ENCODE measurements around the gene LCOR.
"Not testable (repeated sequence)": the region's sequence is repeated elsewhere in the genome, so short reads cannot be mapped to it uniquely, and the experiment has no call there.

LCOR gene

DNA sequence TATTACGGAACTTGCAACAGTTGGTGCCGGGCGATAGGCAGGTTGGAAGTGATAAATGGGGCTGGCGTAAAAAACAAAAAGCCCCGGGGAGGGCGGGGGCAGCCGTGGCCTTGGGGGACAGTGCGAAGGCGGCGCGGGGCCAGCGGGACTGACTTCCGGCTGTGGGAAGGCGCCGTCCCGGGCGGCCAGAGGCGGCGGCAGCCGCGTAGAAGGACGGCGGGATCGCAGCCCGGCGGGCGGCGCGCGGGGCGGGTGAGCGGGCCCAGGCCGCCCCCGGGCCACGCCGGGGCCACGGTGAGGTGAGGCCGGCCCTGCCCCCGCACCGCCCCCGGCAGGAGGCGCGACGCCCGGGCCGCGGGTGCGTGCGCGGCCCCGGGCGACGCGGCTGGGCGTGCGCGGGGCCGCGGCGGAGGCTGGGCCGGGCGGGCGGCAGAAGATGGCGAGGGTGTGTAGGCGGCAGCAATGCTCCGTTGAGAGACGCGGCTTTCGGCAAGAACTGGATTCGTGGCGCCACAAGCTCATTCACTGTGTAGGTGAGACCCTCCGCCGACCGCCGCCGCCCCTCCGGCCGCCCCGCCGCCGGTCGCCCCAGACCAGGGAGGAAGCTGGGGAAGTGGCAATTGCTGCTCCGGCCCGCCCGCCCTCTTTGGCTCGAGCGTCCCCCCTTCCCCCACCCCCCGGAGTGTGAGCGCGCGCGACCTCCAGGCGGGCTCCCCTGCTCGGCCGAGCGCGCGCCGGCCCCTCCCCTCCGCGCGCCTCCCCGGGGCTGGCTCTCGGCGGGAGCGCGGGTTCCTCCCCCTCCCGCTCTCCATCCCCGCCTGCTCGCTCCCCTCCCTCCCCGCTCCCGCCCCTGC is at the start of gene LCOR:
Gene LCOR (plus strand): TSS at position 432 of the 854 bp plus-strand sequence. CDS start 116,760 bp downstream, outside the sequence.
- H3K4me1 ChIP-seq (ENCODE audit: control insufficient read depth, insufficient read depth, low read length), result peaks cover 29% of the 10 kb centered on the region
- peak within 1 kb of the TSS; percentile 92 for H3K4me3 ChIP-seq (ENCODE audit: low read length)
- peak; percentile 96 for DNase-seq (ENCODE audit: low read depth)

DNA sequence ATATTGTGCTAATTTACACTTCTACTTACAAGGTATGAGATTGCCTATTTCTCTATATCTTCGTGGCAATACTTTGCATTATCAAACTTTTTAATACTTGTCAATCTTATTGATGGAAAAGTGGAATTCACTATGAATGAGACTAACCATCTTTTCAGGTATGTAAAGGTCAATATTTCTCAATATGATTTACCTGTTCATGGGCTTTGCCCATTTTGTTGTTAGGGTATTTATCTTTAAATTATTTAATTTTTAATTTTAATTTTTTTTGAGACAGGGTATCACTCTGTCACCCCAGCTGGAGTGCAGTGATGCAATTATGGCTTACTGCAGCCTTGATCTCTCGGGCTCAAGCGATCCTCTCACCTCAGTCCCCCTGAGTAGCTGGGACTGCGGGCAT is 47.8 kb upstream of the LCOR start:
- Histone ChIP-seq H3K9me3 (ENCODE audit: control insufficient read depth, low read length) (peaks cover 4% of the 10 kb centered on the region), H3K27me3 (replicated peaks; ENCODE audit: control insufficient read depth, insufficient read depth, low read length) (peaks cover under 1% of the 10 kb centered on the region), H3K4me3 (ENCODE audit: low read length) (no peak overlapping the region), H3K9ac (ENCODE audit: low read length) (no peak overlapping the region), H3K36me3 (ENCODE audit: control insufficient read depth, insufficient read depth, low read length, severe bottlenecking) (no peaks in the 10 kb centered on the region), H3K4me1 (ENCODE audit: control insufficient read depth, insufficient read depth, low read length) (no peaks in the 10 kb centered on the region)
- no peak for DNase-seq (ENCODE audit: low read depth)

More for the DNA sequence above, at the start of gene LCOR:
- H3K9me3 ChIP-seq (ENCODE audit: control insufficient read depth, low read length), result no peaks in the 10 kb centered on the region
- H3K27me3 ChIP-seq (replicated peaks; ENCODE audit: control insufficient read depth, insufficient read depth, low read length), result no peaks in the 10 kb centered on the region
- H3K9ac ChIP-seq (ENCODE audit: low read length), result peak within 1 kb of the TSS; percentile 88
- no peaks in the 10 kb centered on the region for H3K36me3 ChIP-seq (ENCODE audit: control insufficient read depth, insufficient read depth, low read length, severe bottlenecking)

DNA sequence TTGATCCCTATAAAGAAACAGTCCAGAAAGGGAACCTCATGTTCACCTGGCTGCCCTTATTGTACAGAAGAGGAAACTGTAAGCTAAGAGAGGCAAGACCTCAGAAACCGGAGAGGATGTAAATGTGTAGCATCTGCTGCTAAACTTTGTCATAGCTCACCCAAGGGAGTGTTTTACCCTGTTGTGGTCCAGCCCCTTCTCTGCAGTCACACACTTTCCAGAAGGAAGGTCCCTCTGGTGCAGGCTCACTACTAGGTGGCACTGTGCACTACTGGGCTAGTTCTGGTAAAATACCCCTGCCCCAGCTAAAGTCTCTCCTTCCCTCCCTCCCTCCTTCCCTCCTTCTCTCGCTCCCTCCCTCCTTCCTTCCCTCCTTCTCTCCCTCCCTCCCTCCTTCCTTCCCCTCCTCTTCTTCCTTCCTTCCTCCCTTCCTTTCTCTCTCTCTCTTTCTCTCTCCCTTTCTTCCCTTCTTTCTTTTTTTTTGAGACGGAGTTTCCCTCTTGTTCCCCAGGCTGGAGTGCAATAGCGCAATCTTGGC is 42.5 kb upstream of the LCOR start:
- Histone ChIP-seq H3K9me3 (ENCODE audit: control insufficient read depth, low read length) (peaks cover 4% of the 10 kb centered on the region), H3K36me3 (ENCODE audit: control insufficient read depth, insufficient read depth, low read length, severe bottlenecking) (no peaks in the 10 kb centered on the region), H3K9ac (ENCODE audit: low read length) (no peak overlapping the region), H3K4me1 (ENCODE audit: control insufficient read depth, insufficient read depth, low read length) (peaks cover under 1% of the 10 kb centered on the region), H3K4me3 (ENCODE audit: low read length) (no peak overlapping the region), H3K27me3 (replicated peaks; ENCODE audit: control insufficient read depth, insufficient read depth, low read length) (peaks cover 9% of the 10 kb centered on the region)
- DNase-seq (ENCODE audit: low read depth), result no peak

DNA sequence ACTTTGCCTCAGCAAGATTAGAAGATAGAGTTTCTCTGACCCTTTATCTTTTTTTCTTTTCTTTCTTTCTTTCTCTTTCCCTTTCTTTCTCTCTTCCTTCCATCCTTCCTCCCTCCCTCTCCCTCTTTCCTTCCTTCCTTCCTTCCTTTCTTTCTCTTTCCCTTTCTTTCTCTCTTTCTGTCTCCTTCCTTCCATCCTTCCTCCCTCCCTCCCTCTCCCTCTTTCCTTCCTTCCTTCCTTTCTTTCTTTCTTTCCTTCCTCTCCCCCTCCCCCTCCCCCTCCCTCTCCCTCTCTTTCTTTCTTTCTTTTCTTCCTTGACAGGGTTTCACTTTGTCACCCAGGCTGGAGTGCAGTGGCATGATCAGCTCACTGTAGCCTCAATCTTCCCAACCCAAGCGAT is 40.2 kb upstream of the LCOR start:
- Histone ChIP-seq H3K36me3 (ENCODE audit: control insufficient read depth, insufficient read depth, low read length, severe bottlenecking) (no peaks in the 10 kb centered on the region), H3K9ac (ENCODE audit: low read length) (no peak overlapping the region), H3K4me3 (ENCODE audit: low read length) (no peak overlapping the region), H3K27me3 (replicated peaks; ENCODE audit: control insufficient read depth, insufficient read depth, low read length) (peaks cover 9% of the 10 kb centered on the region), H3K4me1 (ENCODE audit: control insufficient read depth, insufficient read depth, low read length) (peaks cover 7% of the 10 kb centered on the region), H3K9me3 (ENCODE audit: control insufficient read depth, low read length) (peaks cover 3% of the 10 kb centered on the region)
- DNase-seq (ENCODE audit: low read depth), result no peak

DNA sequence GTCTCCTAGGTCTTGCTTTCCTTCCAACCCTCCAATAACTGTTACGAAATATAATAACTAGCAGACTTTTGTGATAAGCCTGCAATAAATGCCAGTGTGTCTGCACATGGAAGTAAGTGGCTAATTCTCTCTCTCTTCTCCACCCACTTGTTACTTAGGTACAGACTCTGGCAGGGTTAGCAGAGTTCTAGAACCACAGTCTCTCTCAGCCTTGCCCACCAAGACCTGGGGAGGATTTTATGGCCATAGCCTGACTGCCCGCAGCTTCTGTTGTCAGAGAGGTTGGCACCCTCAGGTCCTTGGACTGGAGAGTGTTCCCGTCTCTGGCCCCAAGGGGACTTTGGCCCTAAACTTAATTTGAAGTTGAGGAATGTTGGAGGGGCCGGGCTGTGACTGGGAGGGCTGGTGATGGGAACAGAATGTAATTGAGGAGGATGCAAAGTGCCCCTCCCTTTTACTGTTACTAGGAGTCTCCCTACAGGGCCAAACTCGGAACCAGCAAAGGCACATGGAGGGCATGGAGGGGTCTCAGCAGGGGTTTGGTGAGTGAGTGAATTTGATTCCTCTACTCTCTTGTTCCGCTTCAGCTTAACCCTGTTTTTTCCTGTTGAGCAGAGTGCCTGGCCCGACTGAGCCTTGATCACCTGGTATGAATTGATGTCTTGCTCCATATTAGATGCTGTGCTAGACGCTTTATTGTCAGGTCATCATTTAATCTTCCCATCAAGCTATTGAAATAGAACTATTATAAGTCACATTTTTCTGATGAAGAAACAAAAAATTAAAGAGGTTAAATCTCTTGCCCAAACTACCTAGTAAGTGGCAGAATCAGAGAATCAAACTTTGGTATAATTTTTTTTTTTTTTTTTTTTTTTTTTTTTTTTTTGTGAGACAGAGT is 37.0 kb upstream of the LCOR start:
- DNase-seq (ENCODE audit: low read depth), result peak; percentile 41

DNA sequence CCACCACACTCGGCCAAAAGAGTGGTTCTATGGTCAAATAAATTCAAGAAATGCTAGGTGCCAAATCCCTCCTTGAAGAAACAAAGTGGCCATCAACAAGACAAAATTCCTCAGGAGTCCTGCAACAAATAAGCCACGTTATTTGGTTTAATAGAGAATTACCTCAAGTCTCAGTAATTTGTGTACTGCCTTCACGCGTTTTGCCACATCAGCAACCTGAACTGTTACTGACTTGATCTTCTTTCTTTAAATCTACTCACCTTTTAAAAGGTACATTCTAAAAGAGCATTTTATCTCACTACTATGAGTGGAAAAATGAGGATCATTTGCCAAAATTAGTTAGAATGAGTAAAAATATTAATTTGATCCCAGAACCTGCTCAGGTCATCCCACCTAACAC is 34.6 kb upstream of the LCOR start:
- H3K9ac ChIP-seq (ENCODE audit: low read length), result no peak overlapping the region
- H3K4me3 ChIP-seq (ENCODE audit: low read length), result no peak overlapping the region
- no peak for DNase-seq (ENCODE audit: low read depth)
- no peaks in the 10 kb centered on the region for H3K27me3 ChIP-seq (replicated peaks; ENCODE audit: control insufficient read depth, insufficient read depth, low read length)
- H3K4me1 ChIP-seq (ENCODE audit: control insufficient read depth, insufficient read depth, low read length), result peaks cover 7% of the 10 kb centered on the region
- H3K9me3 ChIP-seq (ENCODE audit: control insufficient read depth, low read length), result no peaks in the 10 kb centered on the region
- no peaks in the 10 kb centered on the region for H3K36me3 ChIP-seq (ENCODE audit: control insufficient read depth, insufficient read depth, low read length, severe bottlenecking)

More for the DNA sequence above, 37.0 kb upstream of the LCOR start:
- Histone ChIP-seq H3K4me3 (ENCODE audit: low read length) (no peak overlapping the region), H3K36me3 (ENCODE audit: control insufficient read depth, insufficient read depth, low read length, severe bottlenecking) (no peaks in the 10 kb centered on the region), H3K9me3 (ENCODE audit: control insufficient read depth, low read length) (no peaks in the 10 kb centered on the region), H3K4me1 (ENCODE audit: control insufficient read depth, insufficient read depth, low read length) (peaks cover 7% of the 10 kb centered on the region), H3K9ac (ENCODE audit: low read length) (no peak overlapping the region), H3K27me3 (replicated peaks; ENCODE audit: control insufficient read depth, insufficient read depth, low read length) (peaks cover 3% of the 10 kb centered on the region)

DNA sequence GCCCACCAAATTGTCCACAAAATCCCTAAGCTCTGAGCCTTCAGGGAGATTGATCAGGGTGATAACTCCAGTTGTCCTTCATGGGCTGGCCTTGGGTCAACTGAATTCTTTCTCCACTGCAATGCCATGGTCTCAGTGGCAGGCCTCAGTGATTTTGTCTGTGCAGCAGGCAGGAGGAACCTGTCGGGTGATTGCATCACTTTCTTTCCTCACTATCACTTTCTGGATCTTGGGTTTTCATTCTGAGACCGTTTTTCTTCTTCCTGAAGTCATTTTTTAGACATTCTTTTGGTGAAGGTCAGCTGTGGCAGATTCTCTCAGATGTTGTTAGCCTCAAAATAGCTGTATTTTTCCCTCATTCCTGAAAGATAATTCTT is 28.8 kb upstream of the LCOR start:
- Histone ChIP-seq H3K27me3 (replicated peaks; ENCODE audit: control insufficient read depth, insufficient read depth, low read length) (no peaks in the 10 kb centered on the region), H3K4me3 (ENCODE audit: low read length) (no peak overlapping the region), H3K4me1 (ENCODE audit: control insufficient read depth, insufficient read depth, low read length) (no peaks in the 10 kb centered on the region)

DNA sequence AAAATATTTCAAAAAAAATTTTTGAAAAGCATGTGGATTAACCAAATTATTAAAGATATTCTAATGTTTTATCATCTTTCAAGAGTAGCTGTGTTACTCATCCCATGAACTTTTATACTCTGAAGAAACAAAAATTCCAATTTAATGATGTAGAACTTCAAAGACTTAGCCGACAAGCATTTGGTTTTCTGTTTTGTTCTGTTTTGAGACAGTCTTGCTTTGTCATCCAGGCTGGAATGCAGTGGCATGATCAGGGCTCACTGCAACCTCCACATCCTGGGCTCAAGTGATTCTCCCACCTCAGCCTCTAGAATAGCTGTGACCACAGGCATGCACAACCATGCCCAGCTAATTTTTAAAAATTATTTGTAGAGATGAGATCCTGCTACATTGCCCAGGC is 17.8 kb upstream of the LCOR start:
- H3K4me3 ChIP-seq (ENCODE audit: low read length), result no peak overlapping the region
- DNase-seq (ENCODE audit: low read depth), result peak; percentile 56
- no peaks in the 10 kb centered on the region for H3K4me1 ChIP-seq (ENCODE audit: control insufficient read depth, insufficient read depth, low read length)
- H3K9ac ChIP-seq (ENCODE audit: low read length), result no peak overlapping the region
- H3K27me3 ChIP-seq (replicated peaks; ENCODE audit: control insufficient read depth, insufficient read depth, low read length), result no peaks in the 10 kb centered on the region
- no peaks in the 10 kb centered on the region for H3K36me3 ChIP-seq (ENCODE audit: control insufficient read depth, insufficient read depth, low read length, severe bottlenecking)
- no peaks in the 10 kb centered on the region for H3K9me3 ChIP-seq (ENCODE audit: control insufficient read depth, low read length)

More for the DNA sequence above, 28.8 kb upstream of the LCOR start:
- DNase-seq (ENCODE audit: low read depth), result no peak
- no peaks in the 10 kb centered on the region for H3K36me3 ChIP-seq (ENCODE audit: control insufficient read depth, insufficient read depth, low read length, severe bottlenecking)
- H3K9me3 ChIP-seq (ENCODE audit: control insufficient read depth, low read length), result peaks cover 7% of the 10 kb centered on the region
- H3K9ac ChIP-seq (ENCODE audit: low read length), result no peak overlapping the region

DNA sequence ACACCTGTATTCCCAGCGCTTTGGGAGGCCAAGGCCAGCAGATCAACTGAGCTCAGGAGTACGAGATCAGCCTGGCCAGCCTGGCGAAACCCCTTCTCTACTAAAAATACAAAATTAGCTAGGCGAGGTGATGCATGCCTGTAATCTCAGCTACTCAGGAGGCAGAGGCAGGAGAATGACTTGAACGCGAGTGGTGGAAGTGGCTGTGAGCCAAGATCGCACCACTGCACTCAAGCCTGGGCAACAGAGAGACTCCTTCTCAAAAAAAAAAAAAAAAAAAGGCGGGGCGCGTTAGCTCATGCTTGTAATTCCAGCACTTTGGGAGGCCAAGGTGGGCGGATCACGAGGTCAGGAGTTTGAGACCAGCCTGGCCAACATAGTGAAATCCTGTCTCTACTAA is 13.1 kb upstream of the LCOR start:
- H3K9ac ChIP-seq (ENCODE audit: low read length); H3K9me3 ChIP-seq (ENCODE audit: control insufficient read depth, low read length); H3K4me1 ChIP-seq (ENCODE audit: control insufficient read depth, insufficient read depth, low read length); H3K4me3 ChIP-seq (ENCODE audit: low read length); H3K27me3 ChIP-seq (replicated peaks; ENCODE audit: control insufficient read depth, insufficient read depth, low read length); H3K36me3 ChIP-seq (ENCODE audit: control insufficient read depth, insufficient read depth, low read length, severe bottlenecking); DNase-seq (ENCODE audit: low read depth): not testable (repeated sequence)

DNA sequence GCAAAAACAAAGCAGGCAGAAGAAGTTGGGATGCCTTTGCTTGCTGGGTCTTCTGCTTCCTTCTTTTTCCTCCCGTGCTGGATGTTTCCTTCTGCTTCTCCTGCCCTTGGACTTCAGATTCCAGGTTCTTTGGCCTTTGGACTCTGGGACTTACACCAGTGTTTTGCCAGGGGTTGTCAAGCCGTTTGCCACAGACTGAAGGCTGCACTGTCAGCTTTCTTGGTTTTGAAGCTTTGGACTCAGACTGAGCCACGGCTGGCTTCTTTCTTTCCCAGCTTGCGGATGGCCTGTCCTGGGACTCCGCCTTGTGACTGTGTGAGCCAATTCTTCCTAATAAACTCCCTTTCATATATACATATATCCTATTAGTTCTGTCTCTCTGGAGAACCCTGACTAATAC is 11.3 kb upstream of the LCOR start:
- Histone ChIP-seq H3K36me3 (ENCODE audit: control insufficient read depth, insufficient read depth, low read length, severe bottlenecking) (no peaks in the 10 kb centered on the region), H3K9ac (ENCODE audit: low read length) (no peak overlapping the region), H3K27me3 (replicated peaks; ENCODE audit: control insufficient read depth, insufficient read depth, low read length) (no peaks in the 10 kb centered on the region), H3K9me3 (ENCODE audit: control insufficient read depth, low read length) (no peaks in the 10 kb centered on the region), H3K4me1 (ENCODE audit: control insufficient read depth, insufficient read depth, low read length) (no peaks in the 10 kb centered on the region), H3K4me3 (ENCODE audit: low read length) (no peak overlapping the region)
- no peak for DNase-seq (ENCODE audit: low read depth)

DNA sequence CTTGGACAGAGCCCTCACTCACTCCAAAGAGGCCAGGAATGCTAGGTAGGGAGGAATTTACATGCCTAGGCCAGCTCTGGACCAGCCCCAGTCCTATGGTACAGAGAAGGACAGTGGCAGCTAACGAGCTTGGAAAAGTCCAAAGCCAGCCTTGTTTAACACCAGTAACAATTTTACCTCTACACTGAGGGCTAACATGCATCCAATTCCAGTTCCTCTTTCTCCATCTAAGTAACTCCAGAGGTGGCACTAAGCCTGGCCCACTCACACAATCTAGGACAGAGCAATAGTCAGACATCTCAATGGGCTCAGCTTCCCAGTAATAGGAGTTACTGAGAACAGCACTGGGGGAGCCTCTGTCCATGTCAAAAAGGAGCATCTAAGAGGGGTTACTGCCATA is 5.7 kb upstream of the LCOR start:
- Histone ChIP-seq H3K9me3 (ENCODE audit: control insufficient read depth, low read length) (no peaks in the 10 kb centered on the region), H3K36me3 (ENCODE audit: control insufficient read depth, insufficient read depth, low read length, severe bottlenecking) (no peaks in the 10 kb centered on the region), H3K4me3 (ENCODE audit: low read length) (no peak overlapping the region), H3K4me1 (ENCODE audit: control insufficient read depth, insufficient read depth, low read length) (peaks cover 3% of the 10 kb centered on the region), H3K27me3 (replicated peaks; ENCODE audit: control insufficient read depth, insufficient read depth, low read length) (no peaks in the 10 kb centered on the region), H3K9ac (ENCODE audit: low read length) (no peak overlapping the region)
- no peak for DNase-seq (ENCODE audit: low read depth)
